ENCODE results near the gene GPR18. TPM values are rescaled to one million over a fixed set of nuclear protein-coding genes. Genes with fewer than 3 reads are reported as not detected.

The GPR18 gene
- total and polyA plus RNA-seq, 8 donors: 0.17 to 0.65 (median 0.46) TPM; not detected in 1

DNA sequence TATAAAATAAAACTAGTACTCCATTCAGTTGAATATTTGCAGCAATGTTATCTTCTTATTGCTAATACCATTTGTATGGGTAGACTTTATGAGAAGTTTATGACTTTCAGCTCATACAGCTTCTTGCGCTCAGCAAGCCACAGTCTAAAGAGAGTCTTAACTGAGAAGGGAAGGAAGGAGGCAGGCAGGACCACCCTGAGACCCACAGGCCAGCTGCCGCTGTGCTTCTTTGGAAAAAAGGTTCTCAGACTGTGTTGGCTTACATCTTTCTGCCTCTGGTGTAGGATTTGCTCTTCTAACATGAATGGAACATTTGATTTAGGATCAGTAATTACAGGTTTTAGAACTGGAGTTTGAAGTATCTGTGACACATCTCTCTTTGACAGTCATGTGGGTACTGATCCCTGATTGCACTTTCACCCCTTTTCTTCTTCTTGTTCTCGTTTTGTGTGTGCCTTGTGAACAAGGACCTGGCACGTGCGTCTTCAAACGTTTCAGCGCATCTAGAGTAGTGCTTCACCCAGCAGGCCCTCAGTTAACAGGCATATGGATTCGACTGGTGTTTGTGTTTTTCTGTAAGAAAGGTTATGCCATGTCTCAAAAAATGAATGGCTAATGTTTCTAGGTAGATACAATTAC, 7.1 kb upstream of the GPR18 start:
- intact Hi-C loops (cut with DNase I): loop anchor here in 1 of 2 donors (5.0 kb wide), 1 partner anchor 88 kb away; no protein-coding TSS in a partner anchor
- no peaks in the 10 kb centered on the region for H3K27me3 ChIP-seq
- no peaks in the 10 kb centered on the region for H3K9me3 ChIP-seq
- no peak overlapping the region for H3K4me3 ChIP-seq
- DNase-seq: no peak
- ATAC-seq: no peak
- H3K4me1 ChIP-seq: peaks cover 0 to 22% of the 10 kb centered on the region in 2 donors
- TF ChIP-seq, protein P1, sequence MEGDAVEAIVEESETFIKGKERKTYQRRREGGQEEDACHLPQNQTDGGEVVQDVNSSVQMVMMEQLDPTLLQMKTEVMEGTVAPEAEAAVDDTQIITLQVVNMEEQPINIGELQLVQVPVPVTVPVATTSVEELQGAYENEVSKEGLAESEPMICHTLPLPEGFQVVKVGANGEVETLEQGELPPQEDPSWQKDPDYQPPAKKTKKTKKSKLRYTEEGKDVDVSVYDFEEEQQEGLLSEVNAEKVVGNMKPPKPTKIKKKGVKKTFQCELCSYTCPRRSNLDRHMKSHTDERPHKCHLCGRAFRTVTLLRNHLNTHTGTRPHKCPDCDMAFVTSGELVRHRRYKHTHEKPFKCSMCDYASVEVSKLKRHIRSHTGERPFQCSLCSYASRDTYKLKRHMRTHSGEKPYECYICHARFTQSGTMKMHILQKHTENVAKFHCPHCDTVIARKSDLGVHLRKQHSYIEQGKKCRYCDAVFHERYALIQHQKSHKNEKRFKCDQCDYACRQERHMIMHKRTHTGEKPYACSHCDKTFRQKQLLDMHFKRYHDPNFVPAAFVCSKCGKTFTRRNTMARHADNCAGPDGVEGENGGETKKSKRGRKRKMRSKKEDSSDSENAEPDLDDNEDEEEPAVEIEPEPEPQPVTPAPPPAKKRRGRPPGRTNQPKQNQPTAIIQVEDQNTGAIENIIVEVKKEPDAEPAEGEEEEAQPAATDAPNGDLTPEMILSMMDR (IDR thresholded peaks at IDR 0.05): no peak
- no peak overlapping the region for H3K27ac ChIP-seq
- H3K36me3 ChIP-seq: no peaks in the 10 kb centered on the region

DNA sequence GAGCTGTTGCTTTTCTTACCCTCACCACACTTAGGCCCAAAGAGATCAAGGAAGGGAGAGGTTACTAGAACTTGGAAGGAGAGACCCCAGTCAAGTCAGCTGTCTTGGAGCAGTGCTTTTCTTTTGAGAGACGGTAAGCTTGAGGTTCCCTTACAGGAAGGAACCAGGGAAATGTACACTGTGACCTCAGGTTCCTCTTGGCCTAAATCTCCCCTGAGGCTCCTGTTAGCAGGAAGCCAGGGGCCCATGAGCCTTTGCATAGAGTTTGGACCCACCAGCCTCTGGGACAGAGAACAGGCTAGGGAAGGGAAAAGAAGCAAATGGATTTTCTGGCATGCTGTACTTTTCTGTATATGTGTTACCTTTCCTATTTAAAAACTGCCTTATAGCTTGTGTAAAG, 5.9 kb upstream of the GPR18 start:
- Histone ChIP-seq H3K27ac (peak overlapping the region in 1 of 2 donors; percentile 36), H3K4me3 (no peak overlapping the region), H3K9me3 (no peaks in the 10 kb centered on the region), H3K27me3 (no peaks in the 10 kb centered on the region), H3K4me1 (peaks cover 0 to 19% of the 10 kb centered on the region in 2 donors), H3K36me3 (no peaks in the 10 kb centered on the region)
- ATAC-seq: no peak
- TF ChIP-seq, protein P1 (IDR thresholded peaks at IDR 0.05): no peak
- intact Hi-C loops (cut with DNase I): no loop called here
- no peak for DNase-seq

DNA sequence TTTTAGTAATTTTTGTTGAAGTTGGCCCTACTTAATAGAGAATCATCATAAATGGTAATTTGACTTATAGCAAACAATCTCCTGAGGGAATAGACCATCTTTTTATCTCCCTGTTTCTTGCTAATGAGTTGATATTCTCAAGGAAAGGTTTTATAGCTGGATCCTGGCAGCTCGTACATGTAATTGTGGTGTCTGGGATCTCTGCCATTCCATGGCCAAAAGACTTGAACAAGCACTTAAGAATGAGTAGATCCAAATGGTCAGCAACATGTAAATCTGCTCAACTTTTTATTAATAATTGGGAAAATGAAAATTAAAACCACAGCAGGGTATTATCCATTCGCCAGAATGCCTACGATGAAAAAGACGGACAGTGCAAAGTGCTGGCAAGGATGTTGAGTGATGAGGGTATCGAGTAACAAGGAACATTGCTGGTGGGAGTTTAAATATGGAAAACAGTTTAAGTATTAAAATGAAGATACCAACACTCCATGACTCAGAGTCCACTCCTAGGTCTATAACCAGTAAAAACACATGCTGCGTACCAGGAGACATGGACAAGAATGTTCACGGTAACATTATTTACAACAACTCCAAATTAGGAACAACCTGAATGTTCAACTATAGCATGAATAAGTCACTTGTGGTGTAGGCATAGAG, 5.1 kb upstream of the GPR18 start:
- Histone ChIP-seq H3K4me1 (peaks cover 0 to 25% of the 10 kb centered on the region in 2 donors), H3K9me3 (no peaks in the 10 kb centered on the region), H3K27ac (peak overlapping the region in 1 of 2 donors; percentile 36), H3K27me3 (no peaks in the 10 kb centered on the region), H3K36me3 (no peaks in the 10 kb centered on the region), H3K4me3 (no peak overlapping the region)
- DNase-seq: peak in 1 of 4 donors; percentile 53
- intact Hi-C loops (cut with DNase I): no loop called here
- TF ChIP-seq, protein P1 (IDR thresholded peaks at IDR 0.05): no peak
- ATAC-seq: no peak

DNA sequence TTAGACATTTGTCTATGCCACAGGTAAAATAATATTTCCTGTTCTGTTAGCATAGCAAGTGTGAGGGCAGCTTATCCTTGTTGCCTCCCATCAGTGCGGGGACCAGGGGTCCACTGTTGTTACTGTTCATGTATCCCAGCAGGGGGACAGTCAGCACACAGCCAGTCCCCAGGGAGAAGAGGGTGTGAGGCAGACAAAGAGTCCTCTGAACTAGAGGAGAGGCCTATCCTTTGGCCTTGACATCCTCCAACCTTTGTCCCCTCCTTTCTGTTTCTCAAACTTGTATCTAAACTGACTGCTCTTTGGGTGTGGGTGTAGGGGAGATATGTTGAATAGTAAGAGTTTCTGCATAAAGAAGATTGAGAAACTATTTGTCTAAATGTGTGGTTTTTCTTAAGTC, 2.9 kb upstream of the GPR18 start:
- ATAC-seq: no peak
- Histone ChIP-seq H3K4me1 (peaks cover 0 to 38% of the 10 kb centered on the region in 2 donors), H3K27me3 (no peaks in the 10 kb centered on the region), H3K9me3 (no peaks in the 10 kb centered on the region), H3K4me3 (no peak overlapping the region), H3K36me3 (no peaks in the 10 kb centered on the region), H3K27ac (no peak overlapping the region)
- intact Hi-C loops (cut with DNase I): no loop called here
- DNase-seq: no peak
- TF ChIP-seq, protein P1 (IDR thresholded peaks at IDR 0.05): no peak

DNA sequence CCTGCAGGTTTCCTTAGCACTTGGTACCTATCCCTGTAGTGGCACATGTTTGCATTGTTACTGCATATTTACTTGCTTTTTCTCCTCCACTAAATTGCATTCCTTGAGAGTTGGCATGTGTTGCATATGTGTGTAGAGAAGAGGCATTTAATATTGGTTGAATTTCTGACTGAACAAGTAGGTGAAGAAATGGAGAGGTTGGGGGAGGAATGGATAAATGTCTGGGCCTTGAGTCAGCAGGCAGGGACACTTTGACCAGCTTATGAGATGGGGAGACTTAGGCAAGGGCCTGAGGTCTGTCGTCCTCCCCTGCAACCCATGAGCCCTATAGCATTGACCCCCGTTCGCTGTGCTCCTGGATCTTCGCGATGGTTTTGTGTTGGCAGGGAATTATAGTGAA, 2.0 kb upstream of the GPR18 start:
- TF ChIP-seq, protein P1 (IDR thresholded peaks at IDR 0.05): no peak
- Histone ChIP-seq H3K27ac (no peak overlapping the region), H3K9me3 (no peaks in the 10 kb centered on the region), H3K36me3 (peaks cover 0 to 4% of the 10 kb centered on the region in 2 donors), H3K4me3 (no peak overlapping the region), H3K4me1 (peaks cover 0 to 38% of the 10 kb centered on the region in 2 donors), H3K27me3 (no peaks in the 10 kb centered on the region)
- DNase-seq (no peak), ATAC-seq (no peak)
- intact Hi-C loops (cut with DNase I): no loop called here

Data from left lung (tissue), 10 donors.